GM21717 (cell line): ENCODE results near the gene ZNF232.
"Not testable (repeated sequence)": the region's sequence is repeated elsewhere in the genome, so short reads cannot be mapped to it uniquely, and the experiment has no call there.

Source experiments
- ATAC-seq: cut with Tn5 transposase; IDR thresholded peaks from one replicate; pipeline ENCODE4 v1.9.1; 2021; ENCODE audit warnings: mild to moderate bottlenecking, moderate library complexity; ENCODE audit not compliant: unreplicated experiment

The ZNF232 gene

DNA sequence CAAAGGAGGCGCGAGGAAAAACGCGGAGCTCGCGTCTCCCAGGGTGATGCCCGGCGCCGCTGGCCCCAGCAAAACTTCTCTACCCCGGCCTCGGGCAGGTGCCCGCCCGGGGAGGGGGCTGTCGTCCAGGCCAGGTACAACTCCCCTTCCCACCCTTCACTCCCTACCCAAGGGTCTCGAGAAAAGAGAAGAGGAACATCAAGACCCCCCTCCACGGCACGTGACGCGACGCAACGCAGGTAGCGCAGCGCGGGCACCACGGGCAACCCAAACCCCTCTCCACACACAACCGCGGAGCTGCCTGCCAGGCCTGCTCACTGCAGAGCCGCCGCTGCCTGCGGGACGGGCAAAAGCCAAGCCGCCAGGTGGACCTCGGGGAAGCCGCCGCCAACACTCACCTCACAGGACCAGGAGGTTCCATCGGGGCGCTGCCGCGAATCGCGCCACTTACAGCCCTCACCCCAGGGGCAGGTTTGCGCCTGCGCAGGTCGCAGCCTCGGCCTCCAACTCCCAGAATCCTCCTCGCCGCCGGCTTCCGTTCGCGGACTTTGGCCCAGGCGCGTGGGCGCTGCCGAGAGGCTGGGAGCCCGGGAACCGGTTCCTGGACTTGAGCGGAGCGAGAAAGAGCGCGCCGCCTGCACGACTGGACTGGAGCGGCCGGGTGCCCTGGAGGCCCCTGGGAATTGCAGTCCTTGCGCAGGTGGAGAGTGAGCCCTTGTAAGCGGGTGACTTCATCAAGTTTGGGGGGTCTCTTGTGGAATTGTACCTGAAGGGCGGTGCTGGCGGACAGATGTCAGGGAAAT, at the start of gene ZNF232:
Gene ZNF232, minus strand, starts transcription at position 477 of the 803 bp plus-strand sequence. Its CDS starts 56 bp downstream, at position 421.
- peak; percentile 68 for ATAC-seq

DNA sequence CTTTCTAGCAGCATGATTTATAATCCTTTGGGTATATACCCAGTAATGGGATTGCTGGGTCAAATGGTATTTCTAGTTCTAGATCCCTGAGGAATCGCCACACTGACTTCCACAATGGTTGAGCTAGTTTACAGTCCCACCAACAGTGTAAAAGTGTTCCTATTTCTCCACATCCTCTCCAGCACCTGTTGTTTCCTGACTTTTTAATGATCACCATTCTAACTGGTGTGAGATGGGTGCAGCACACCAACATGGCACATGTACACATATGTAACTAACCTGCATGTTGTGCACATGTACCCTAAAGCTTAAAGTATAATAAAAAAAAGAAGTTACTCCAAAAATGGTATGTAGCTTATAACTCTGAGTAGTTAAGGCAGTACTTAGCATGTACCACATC, 49.0 kb upstream of the ZNF232 start:
- ATAC-seq: not testable (repeated sequence)

DNA sequence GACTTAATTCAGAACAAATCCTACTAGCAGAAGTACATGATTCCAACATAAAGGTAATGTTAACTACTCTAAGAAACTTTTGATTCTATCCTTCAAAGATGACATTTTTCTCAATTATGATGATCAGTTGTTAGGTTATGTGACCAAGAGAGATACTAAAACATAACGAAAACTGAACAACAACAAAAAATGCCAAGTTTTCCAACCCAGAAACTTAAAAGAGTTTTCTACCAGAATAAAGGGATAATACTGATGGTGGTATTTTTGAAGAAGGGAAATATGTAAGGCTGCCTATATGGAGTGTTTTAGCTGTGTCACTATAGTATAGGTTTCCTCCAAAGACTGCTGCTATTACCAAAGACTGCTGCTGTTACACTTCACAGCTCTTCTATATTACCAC, 34.4 kb upstream of the ZNF232 start:
- not testable (repeated sequence) for ATAC-seq

DNA sequence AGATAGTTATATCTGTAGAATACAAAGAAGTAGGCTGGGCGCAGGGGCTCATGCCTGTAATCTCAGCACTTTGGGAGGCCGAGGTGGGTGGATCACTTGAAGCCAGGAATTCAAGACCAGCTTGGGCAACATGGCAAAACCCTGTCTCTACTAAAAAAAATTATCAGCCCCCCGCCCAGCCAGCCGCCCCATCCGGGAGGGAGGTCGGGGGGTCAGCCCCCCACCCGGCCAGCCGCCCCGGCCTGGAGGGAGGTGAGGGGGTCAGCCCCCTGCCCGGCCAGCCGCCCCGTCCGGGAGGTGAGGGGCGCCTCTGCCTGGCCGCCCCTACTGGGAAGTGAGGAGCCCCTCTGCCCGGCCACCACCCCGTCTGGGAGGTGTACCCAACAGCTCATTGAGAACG, 31.2 kb upstream of the ZNF232 start:
- not testable (repeated sequence) for ATAC-seq

DNA sequence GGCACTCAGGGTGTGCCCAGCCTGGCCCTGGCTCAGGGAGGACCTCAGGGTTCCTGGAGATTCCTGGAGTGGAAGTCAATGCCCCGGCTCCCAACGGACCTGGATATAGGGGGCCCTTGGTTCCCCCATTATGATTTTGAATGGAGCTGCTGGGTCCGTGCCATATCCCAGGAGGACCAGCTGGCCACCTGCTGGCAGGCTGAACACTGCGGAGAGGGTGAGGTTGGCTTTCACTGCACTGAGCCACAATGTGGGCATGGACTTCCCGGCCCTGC, 27.7 kb upstream of the ZNF232 start:
- ATAC-seq: no peak

DNA sequence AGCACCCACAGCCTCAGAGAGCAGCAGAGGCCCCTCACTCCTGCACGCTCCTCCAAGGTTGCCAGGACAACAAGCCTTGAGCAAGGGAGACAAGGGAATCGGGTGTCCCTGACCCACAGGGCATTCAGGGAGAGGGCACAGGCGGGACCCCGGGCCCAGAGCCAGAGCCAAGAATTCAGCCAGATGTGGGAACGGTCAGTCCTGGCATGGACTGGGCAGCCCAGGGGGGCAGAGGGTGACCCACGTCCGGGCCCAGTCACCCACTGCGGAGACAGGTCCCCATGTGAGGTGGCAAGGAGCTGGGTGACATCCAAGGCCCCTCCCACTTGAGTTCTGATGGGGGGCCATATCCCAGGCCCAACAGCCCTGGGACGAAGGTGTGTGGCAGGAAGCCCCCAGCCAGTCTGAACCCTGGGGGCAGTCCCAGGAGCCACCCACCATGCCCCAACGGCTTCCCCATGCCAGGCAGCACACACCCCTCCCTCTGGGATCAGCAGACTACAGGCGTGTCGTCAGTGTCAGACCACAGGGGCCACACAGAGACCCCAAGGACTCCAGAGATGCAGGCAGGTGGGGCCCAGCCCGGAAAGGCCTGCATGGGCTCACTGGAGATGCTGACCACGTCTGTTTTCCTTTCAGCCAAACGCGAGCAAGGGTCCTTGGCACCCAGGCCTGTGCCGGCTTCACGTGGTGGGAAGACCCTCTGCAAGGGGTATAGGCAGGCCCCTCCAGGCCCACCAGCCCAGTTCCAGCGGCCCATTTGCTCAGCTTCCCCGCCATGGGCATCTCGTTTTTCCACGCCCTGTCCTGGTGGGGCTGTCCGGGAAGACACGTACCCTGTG, 27.2 kb upstream of the ZNF232 start:
- no peak for ATAC-seq

DNA sequence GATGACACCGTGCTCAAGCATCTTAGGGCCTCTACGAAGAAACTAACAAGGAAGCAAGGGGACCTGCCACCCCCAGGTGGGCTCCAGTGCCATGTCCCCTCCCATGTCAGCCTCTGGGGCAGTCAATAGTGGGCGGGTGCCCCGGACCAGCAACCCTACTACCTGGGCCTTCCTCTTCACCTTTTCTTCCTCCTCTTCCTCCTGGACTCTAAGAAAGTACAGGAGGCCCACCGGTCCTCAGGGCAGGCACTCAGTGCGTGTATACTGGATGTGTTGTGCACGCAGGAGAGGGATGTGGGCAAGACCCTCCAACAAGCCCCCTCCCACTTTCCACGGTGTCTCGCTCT, 26.5 kb upstream of the ZNF232 start:
- ATAC-seq: not testable (repeated sequence)

DNA sequence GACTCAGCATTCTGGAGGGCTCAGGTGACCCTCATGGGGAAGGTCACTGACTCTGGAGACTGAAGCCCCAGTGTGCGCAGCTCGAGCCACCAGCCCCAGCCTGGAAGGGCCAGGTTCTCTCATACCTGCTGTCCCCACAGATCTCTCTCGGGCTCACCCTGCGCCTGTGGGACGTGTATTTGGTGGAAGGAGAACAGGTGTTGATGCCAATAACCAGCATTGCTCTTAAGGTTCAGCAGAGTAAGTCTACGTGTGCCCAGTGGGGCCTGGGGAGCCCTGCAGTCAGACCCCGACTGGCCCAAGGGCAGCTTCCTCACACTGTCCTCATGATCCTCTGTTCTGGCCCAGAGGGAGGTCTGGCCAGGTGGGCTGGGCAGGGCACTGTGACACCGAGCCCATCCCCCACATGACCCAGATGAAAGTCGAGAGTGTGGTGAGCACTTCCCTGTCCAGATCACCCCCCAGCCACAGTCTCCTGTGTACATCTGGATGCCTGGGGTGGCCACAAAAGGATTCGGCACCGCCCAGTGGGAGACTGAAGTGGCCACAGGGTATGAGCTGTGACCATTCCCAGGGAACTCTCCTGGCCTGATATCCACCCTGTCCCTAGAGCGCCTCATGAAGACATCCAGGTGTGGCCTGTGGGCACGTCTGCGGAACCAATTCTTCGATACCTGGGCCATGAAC, 26.0 kb upstream of the ZNF232 start:
- not testable (repeated sequence) for ATAC-seq

DNA sequence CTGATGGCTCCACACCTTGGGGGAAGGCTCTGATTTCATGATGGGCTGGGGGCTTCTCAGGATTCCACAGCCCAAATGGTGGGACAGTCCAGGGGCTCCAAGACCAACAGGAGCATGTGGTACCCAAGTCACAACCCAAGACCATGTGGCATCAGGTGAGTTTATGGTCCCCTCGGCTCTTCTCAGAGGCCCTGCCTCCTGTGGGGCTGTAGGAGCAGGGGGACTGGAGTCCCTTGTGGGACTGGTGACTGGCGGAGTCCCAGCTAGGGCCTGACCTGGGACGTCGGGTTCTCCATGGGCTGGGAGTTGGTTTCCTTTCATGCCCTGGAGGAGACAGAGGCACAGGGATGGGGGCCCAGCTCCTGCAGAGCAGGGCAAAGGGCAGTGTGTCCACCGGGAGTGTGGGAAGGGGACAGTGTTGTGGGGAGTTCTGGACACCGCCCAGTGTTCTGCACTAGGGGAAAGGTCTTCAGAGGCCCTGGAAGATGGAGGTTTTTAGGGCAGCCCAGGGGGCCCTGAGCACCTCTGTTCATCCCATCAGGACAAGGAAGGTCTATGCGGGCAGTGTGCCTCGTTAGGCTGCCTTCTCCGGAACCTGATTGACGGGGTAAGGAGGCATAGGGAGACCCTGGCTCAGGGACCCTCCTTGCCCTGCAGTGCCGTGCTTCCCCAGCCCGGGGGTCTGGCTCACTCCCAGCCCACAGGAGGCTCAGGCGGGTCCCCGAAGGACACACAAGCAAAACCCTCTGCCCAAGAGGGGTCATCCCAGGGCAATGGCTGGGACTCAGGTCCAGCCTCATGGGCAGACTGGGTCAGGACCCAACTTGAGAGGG, 25.1 kb upstream of the ZNF232 start:
- ATAC-seq: not testable (repeated sequence)

DNA sequence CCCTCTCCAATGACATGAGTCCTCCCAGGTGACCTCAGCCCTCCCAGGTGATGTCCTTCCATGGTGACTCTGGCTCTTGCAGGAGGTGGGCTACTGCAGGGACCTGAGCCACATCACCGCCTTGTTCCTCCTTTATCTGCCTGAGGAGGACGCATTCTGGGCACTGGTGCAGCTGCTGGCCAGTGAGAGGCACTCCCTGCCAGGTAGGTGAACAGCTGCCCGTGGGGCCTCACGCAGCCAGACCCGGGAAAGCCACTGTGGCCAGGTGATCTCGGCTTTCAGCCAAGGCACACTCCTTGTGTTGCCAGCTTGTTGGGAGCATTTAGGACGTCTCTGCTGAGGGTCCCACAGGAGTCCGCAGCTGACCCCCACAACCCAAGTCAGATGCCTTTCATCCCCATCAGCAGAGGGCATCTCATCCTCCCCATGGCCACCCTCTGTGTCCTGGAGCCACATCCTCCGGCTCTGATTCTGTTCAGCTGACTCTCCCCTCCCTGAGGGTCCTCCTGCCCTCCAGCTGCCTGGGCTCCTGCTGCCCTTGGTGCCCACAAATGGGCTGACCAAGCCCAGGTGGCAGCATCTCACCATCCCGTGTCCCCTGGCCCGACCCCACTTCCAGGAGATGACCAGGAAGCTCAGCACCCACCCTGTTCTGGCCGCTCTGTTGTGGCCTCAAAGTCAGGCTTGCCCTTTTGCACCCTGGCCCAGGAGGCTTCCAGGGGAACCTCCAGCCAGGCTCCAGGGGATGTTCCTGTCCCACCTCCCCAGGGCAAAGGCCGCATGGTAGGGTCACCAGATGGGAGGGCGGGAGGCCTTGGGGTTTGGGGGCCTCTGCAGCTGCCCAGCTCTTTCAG, 24.3 kb upstream of the ZNF232 start:
- no peak for ATAC-seq

DNA sequence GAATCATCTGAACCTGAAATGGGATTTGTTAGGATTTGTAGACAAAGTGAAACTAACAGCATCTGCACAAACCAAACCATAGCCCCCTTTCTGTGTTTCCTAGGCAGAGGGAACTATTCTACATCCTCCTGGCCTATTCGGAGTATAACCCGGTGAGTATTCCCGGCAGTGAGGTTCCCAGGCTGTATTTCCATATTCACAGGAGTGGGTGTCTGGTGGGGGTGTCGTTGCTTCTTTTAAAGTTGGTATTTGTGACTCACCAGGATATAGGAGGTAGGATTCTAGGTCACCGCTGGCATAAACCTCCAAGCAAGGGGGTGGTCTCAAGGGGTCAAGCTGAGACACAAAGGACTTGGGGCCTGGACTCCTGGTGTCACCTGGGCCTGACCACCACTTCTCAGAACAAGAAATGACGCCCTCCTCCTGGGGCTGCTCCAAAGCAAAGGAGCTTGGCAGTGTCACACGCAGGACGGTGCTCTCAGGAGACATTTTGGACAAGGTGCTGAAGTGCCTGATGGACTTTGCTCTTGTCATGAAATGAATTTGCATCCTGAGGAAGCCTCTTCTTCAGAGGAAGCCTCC, 23.5 kb upstream of the ZNF232 start:
- not testable (repeated sequence) for ATAC-seq

DNA sequence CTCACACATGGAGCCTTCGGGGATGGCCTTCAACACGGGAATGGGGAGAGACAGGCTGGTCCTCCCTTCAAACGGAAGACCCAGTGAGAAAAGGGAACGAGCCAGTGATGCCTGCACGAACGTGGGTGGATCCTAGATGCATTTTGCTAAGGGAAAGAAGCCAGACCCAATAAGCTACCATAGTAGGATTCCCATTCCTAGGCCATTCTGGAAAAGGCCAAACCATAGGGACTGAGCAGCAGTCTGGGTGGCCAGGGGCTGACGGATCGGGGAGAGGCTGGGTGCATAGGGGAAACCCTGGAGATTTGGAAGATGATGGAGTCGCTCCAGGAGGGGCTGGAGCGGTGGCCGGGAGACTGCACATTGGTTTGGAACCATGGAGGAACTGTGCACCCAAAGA, 22.9 kb upstream of the ZNF232 start:
- ATAC-seq: not testable (repeated sequence)

DNA sequence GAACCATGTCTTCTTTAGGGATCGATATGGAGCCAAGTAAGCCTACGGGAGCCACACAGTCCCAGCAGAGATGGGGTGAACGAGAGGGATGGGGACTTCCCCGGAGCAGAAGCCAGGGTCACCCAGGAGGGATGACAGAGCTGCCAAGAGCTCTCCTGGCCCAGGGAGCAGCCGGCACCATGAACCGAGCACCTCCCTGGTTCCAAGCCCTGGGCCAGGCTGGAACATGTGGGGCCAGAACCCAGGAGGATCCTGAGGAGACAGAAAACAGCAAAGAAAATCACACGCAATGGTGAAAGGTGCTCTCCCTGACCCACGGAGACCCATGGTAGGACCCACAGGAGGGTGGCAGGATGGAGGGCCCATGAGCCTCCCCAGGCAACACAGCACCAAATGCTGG, 22.3 kb upstream of the ZNF232 start:
- not testable (repeated sequence) for ATAC-seq

DNA sequence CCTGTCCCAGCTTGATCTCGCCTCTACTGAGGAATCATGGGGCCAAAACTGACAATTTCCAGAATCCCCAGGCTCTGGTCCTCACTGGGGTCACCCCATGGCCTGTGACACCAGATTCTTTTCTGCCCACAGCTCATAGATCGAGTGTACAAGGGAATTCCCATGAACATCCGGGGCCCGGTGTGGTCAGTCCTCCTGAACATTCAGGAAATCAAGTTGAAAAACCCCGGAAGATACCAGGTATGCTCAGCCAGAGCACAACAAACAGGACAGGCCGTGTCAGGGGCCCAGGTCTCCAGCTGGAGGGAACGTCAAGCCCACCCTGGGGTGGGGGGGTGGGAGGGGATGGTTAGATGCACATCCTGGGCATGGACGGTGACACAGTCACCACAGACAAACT, 21.6 kb upstream of the ZNF232 start:
- ATAC-seq: no peak

DNA sequence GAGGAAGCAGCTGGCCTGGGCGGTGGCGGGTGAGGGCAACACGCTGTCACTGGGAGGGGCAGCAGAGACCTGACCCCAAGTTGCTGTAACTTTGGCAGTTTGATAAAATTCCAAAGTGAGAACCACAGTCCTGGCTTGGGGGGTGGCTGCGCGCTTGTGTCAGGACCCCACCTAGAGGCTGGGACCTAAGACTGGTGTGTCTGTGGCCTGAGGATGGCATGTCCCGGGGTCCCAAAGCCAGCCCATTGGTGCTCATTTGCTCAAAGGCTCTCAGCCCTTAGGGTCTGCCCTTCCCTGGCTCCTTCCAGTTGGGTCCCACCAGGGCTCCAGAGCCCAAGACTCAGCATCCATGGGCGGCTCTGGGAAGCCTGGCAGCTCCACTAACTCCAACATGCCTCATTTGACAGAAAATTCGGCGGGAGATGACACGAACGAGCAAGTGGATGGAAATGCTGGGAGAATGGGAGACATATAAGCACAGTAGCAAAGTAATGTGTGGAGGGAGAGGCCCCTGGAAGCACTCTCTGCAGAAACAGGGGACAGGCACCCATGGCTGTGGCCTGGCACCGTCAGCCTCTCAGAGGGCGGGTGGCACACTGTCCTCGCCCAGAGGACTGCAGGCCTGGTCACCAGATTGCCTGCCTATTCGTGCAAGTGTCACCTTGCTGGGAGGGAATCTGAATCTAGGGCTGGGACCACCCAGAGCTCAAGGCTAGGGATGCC, 21.0 kb upstream of the ZNF232 start:
- not testable (repeated sequence) for ATAC-seq

DNA sequence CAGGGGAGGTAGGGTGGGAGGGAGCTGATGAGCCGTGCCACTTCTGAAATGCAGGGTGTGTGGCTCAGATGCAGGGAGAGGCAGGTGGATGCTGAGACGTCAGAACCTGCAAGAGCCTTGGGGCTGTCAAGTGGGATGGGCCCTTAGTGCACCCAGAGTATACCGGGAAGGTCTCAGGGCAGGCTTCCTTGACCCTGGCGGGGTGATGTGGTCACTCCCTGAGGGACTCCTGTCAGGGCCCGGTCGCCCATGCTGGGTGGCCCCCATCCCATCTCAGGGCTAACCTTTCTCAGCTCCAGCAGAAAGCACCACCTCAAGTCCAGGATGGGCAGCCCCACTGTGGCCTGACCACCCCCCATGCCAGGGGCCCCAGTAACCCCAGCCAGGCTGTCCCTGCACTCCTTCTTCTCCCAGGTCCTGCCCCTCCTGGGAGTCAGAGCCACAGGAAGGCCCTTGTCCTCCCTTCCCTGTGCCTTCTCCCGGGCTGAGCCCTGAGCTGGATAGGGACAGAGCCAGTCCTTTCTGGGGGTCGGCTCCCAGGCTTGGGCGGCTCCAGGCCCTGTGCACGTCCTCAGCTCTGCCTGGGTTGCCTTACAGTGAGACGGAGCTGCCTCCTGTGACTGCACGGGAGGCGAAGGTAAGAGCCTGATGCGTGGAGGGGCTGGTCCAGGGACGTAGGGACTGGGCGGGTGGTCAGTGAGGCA, 20.3 kb upstream of the ZNF232 start:
- not testable (repeated sequence) for ATAC-seq

DNA sequence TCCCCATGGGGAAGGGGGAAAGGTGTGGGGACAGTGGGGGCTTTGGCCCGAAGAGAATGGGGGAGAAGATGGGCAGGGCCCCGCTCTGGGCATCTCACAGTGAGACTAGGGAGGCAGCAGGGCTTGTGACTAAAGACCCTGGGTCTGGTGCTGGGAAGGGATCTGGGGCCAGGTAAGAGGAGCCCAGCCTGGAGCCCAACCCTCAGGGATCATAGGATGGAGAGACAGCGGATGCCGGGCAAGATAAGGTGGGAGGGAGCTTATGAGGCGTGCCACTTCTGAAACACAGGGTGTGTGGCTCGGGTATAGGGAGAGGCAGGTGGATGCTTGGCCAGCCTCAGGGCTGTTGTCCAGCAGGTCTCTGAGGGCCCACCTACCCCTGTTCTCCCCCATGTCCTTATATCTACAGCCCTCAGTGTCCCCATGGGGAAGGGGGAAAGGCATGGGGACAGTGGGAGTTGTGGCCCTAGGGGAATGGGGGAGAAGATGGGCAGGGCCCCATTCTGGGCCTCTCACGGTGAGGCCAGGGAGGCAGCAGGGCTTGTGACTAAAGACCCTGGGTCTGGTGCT, 19.6 kb upstream of the ZNF232 start:
- no peak for ATAC-seq

DNA sequence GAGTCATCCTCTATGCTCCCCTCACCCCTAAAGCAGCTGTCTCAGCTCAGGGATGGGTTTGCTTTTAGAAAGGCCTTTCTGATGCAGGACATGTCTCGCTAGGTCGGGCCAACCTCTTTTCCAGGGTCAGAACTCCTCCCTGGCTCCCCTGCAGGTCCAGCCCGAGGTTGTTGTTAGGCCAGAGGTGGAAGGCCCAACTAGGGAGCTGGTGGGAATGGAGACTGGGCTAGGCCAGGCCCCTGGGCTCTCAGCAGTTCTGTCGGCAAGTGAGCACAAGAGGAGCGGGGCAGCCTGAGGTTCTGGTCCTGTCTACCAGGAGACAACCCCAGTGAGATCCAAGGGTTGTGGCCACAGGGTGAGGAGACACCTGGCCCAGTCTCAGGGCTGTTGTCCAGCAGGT, 19.0 kb upstream of the ZNF232 start:
- not testable (repeated sequence) for ATAC-seq
